ENCODE measurements around the gene CAV2.

DNA sequence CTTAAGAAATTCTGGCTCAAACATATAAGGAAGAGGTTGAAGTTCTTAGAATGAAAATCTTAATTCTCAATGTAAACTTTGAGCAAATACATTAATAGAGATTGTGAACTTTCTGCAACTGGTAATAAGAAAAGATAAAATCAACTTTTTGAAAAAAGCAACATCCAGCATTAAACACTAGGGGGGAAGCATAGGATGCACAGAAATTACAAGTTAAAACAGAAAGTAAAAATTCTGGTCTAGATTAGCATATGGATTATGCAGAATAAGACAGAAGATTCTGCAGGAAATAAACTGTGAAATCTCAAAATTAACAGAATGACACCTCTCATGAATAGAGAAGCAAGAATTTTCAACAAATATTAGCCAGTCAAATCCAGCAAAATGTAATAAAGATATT, 38.0 kb upstream of the CAV2 start:
- TF ChIP-seq POLR2AphosphoS5 (IDR thresholded peaks at IDR 0.05; ENCODE audit: low read depth, low read length) (no peak), TAF1 (IDR thresholded peaks at IDR 0.05; ENCODE audit: borderline replicate concordance, insufficient read depth, low read length) (no peak)

Measured in PFSK-1 (cell line).